Femur (tissue), 1 donor: Measurements from ENCODE around the gene EVA1C.
"Not testable (repeated sequence)": the region's sequence is repeated elsewhere in the genome, so short reads cannot be mapped to it uniquely, and the experiment has no call there.

ENCODE experiments used
- DNase-seq: peaks from one replicate; pipeline ENCODE4 v3.0.0-alpha.2; 2017

Gene EVA1C

GRCh38 chr21:32390537-32391224 lies 21.8 kb upstream of the EVA1C start:
- not testable (repeated sequence) for DNase-seq

GRCh38 chr21:32391755-32392154 lies 20.8 kb upstream of the EVA1C start:
- no peak for DNase-seq

GRCh38 chr21:32392299-32392879 lies 20.1 kb upstream of the EVA1C start:
- DNase-seq = no peak

GRCh38 chr21:32392880-32393676 lies 19.4 kb upstream of the EVA1C start, which contains the start of gene URB1:
Gene URB1, minus strand, starts transcription at chr21:32393012. Its CDS starts 102 bp downstream, at chr21:32392910.
- peak; percentile 96 for DNase-seq

GRCh38 chr21:32393677-32394001 lies 18.9 kb upstream of the EVA1C start:
- DNase-seq = no peak

GRCh38 chr21:32403201-32403777 lies 9.2 kb upstream of the EVA1C start:
- peak; percentile 64 for DNase-seq

GRCh38 chr21:32406405-32406804 lies 6.1 kb upstream of the EVA1C start:
- no peak for DNase-seq

GRCh38 chr21:32410291-32410690 lies 2.2 kb upstream of the EVA1C start:
- DNase-seq = no peak

- no peak for DNase-seq
Measured at GRCh38 chr21:32410916-32411315, 1.6 kb upstream of the EVA1C start.

- DNase-seq = peak; percentile 72
Measured at GRCh38 chr21:32411350-32412161, 950 bp upstream of the EVA1C start.

GRCh38 chr21:32413015-32413504 lies 554 bp downstream of the EVA1C start:
- peak; percentile 36 for DNase-seq

GRCh38 chr21:32413697-32414578 lies 1.4 kb downstream of the EVA1C start:
- no peak for DNase-seq

- DNase-seq = no peak
Measured at GRCh38 chr21:32414579-32415358, 2.3 kb downstream of the EVA1C start.

- DNase-seq = no peak
Measured at GRCh38 chr21:32415451-32416398, 3.2 kb downstream of the EVA1C start.

- DNase-seq = no peak
Measured at GRCh38 chr21:32418146-32418545, 5.6 kb downstream of the EVA1C start.

- DNase-seq = no peak
Measured at GRCh38 chr21:32422064-32422463, 9.6 kb downstream of the EVA1C start.

- no peak for DNase-seq
Measured at GRCh38 chr21:32423320-32424190, 11.0 kb downstream of the EVA1C start.

- no peak for DNase-seq
Measured at GRCh38 chr21:32424191-32424535, 11.7 kb downstream of the EVA1C start.

- no peak for DNase-seq
Measured at GRCh38 chr21:32424674-32425073, 12.2 kb downstream of the EVA1C start.
